HG03442 (cell line): ENCODE measurements around the gene SLC35F3.
"Not testable (repeated sequence)": the region's sequence is repeated elsewhere in the genome, so short reads cannot be mapped to it uniquely, and the experiment has no call there.

Experiments used
- ATAC-seq: cut with Tn5 transposase; IDR thresholded peaks from one replicate; pipeline ENCODE4 v1.9.1; 2021; ENCODE audit warnings: mild to moderate bottlenecking, moderate library complexity; ENCODE audit not compliant: unreplicated experiment

Gene SLC35F3

DNA sequence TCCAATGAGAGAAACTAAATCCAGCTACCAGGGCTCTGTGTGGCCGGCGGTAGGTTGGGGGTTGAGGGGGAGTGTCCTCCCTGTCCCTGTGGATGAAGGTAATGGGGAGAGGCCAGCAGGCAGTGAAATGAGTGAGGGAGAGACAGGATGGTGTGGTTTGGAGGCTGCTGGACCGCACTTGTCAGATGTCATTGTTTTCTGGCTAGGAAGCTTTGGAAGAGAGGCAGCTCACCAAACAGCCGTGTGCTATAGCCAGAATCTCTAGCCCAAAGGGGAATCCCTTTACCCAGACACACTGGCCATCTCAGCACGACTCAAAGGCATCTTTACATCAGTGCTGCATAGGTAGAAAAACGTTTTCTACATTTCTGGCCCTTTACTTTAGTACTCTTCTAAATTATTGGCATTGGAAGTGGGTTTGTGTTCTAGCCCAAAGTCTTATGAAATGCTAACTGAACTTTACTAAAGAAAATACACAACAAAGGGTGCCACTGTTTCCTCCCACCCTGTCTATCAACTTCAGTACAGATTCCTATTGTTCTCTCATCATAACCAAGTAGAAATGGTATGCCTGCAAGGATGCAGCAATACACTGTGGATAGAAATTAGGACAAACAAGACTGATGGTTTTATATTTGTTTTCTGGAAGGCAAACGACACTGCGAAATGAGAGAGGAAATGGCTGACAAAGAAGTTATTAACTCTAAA lies 372.8 kb downstream of the SLC35F3 start:
- no peak for ATAC-seq

DNA sequence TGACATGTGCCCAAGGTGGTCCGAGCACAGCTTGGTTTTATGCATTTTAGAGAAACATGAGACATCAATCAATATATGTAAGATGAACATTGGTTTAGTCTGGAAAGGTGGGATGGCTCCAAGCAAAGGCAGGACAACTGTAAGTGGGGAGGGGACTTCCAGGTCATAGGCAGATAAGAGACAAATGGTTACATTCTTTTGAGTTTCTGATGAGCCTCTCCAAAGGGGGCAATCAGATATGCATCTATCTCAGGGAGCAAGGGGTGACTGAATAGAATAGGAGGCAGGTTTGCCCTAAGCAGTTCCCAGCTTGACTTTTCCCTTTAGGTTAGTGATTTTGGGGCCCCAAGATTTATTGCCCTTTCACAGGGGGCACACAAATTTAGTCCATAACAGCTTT lies 374.5 kb downstream of the SLC35F3 start:
- no peak for ATAC-seq

DNA sequence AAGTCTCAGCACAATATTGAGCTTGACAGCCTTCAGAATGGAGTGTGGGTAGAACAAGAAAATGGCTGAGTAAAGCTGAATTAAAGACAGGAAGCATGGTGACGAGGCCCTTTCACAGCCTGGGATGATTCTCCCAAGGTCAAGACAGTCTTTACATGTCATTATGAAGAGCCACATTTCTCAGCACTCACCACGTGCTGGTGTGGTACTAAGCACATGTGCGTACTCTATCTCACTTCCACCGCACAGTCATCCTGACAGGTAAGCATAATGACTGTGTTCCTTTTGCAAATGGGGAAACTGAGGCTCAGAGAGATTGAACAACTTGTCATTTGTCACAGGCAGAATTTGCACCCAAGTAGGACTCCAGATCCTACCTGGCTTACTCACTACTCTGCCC lies 376.0 kb downstream of the SLC35F3 start:
- no peak for ATAC-seq

DNA sequence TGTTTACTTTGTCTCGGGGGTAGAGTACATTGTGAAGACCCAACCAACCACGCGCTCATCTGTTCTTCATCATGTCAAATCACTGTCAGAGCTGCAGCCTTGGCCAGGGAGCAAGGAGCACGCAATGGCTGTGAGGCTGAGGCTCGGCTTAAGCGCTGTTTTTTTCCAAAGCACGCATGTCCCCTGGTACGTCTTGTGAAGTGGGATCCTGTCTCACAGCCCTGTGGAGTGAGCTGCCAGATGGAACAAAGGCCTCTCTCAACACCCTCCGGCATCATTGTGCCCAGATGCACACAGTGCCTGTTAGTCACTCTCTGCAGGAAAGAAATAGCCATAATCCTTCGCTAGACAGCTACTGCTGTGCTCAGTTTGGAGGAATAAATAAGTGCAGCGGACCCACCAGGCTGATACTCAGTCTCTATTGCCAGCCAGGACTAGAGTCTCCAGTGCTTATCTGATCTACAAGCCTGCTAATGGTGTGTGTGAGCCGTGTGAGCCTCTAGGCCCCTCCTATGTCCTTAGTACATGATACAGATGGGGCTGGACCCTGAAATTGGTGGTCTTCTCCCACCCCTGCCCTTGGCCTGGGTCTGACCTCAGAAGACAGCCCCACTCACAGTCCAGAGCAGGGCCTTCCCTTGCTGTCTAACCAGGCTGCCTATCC lies 377.5 kb downstream of the SLC35F3 start:
- ATAC-seq, result no peak

DNA sequence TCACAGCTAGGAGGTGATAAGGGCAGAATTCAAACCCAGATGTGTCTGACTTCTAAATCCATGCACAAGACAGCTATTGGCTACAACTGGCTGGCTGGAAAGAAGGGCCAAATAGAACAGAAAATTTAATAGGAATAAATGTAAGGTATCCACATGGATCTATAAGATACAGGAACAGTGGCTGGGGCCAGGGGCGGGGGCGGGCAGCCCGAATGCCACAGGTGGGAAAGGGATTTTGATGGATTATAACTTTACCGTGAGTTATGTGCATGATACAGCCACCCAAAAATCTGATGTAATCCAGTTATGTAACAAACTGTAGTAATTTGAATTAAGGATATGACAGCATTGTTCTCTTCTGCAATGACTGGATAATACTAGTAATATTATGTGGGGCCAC lies 381.7 kb downstream of the SLC35F3 start:
- ATAC-seq, result no peak

- no peak for ATAC-seq
Measured at GRCh38 chr1:234288946-234289345, 384.5 kb downstream of the SLC35F3 start.

- ATAC-seq, result no peak
Measured at GRCh38 chr1:234289538-234290305, 385.2 kb downstream of the SLC35F3 start.

- no peak for ATAC-seq
Measured at GRCh38 chr1:234292011-234292410, 387.5 kb downstream of the SLC35F3 start.

GRCh38 chr1:234292548-234292947 lies 388.1 kb downstream of the SLC35F3 start:
- ATAC-seq, result no peak

DNA sequence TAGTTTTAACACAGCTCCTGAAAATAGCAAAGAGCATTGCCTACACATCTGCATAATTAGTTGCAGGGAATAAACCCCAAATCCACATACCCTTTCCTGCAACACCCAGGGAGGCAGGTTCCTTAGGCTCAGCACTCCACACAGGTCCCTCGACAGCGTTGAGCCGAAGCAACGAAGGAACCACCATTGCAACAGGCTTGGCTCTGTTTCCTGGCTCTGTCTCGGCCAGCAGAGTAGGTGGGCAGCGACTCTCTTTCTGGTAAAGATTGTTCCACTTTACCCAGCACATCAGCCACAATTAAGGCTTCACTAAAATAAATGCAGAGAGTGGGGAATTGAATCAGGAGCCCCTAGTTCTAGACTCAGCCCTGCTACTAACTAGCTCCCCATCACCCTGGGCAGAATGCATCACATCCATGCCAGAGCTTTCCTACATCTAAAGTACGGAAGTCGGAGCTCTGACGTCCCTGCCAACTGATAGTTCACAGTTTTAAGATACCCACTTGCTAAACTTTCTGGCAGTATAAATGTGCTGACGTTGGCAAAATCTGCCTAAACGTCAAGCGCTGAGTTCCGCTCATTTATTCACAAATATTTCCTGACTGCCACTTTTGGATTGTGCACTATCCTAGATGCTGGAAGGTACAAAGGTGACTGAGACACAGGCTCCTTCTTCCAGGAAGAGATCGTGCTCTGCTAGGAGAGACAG lies 389.8 kb downstream of the SLC35F3 start:
- no peak for ATAC-seq

GRCh38 chr1:234295068-234295467 lies 390.6 kb downstream of the SLC35F3 start:
- no peak for ATAC-seq

- ATAC-seq, result no peak
Measured at GRCh38 chr1:234295626-234296025, 391.1 kb downstream of the SLC35F3 start.

- no peak for ATAC-seq
Measured at GRCh38 chr1:234296496-234296895, 392.0 kb downstream of the SLC35F3 start.

DNA sequence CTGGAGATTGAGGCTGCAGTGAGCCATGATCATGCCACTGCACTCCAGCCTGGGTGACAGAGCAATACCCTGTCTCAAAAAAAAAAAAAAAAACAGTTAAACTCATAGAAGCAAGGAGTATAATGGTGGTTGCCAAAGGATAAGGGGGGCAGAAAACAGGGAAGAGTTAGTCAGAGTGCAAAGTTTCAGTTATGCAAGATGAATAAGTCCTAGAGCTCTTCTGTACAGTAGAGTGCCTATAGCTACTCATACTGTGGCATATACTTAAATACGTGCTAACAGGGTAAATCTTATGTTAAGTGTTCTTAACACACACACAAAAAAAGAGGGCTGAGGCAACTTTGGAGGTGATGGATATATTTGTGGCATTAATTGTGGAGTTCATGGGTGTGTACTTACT lies 393.2 kb downstream of the SLC35F3 start:
- ATAC-seq, result no peak

GRCh38 chr1:234300096-234300495 lies 395.6 kb downstream of the SLC35F3 start:
- ATAC-seq, result no peak

DNA sequence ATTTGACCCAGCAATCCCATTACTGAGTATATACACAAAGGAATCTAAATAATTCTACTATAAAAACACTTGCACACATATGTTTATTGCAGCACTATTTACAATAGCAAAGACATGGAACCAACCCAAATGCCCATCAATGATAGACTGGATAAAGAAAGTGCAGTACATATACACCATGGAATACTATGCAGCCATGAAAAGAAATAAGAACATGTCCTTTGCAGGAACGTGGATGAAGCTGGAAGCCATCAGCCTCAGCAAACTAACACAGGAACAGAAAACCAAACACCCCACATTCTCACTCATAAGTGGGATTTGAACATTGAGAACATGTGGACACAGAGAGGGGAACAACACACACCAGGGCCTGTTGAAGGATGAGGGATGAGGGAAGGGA lies 397.2 kb downstream of the SLC35F3 start:
- not testable (repeated sequence) for ATAC-seq

- ATAC-seq, result no peak
Measured at GRCh38 chr1:234302354-234302962, 398.0 kb downstream of the SLC35F3 start.

DNA sequence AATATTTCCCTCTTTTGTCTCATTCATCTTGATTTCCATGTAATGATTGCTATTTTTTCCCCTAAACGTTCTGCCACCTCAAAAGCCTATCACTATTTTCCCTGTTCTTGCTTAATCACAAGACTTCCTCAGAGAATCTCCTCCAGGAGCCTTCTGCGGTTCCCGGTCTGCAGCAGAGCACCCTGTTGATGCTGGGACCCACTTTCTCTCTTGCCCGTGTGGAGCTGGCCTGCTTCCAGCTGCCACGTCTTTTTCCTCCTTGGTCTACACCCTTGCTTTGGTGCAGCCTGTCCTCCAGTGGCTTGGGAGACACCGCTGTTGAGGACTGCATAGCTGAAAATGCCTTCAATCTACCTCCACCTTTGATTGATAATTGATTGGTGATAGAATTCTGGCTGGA lies 398.8 kb downstream of the SLC35F3 start:
- no peak for ATAC-seq

- no peak for ATAC-seq
Measured at GRCh38 chr1:234307726-234308125, 403.2 kb downstream of the SLC35F3 start.

GRCh38 chr1:234309243-234309597 lies 404.7 kb downstream of the SLC35F3 start:
- ATAC-seq, result no peak
